Heart right ventricle (tissue), 16 donors: Measurements from ENCODE around the gene WDR73. TPM values are rescaled to one million over a fixed set of nuclear protein-coding genes. Genes with fewer than 3 reads are reported as not detected.

Experiments used
- ATAC-seq, 8 donors: fragments of 200-7000 bp; cut with Tn5 transposase; one replicate each; pipeline ENCODE4 v1.9.1; 2020; ENCODE audit warnings: mild to moderate bottlenecking in 8 of 8, moderate library complexity in 8 of 8, moderate number of reproducible peaks in 1 of 8
- DNase-seq, 2 donors: peaks; one replicate each; pipeline ENCODE4 v3.0.0-alpha.2; 2020
- H3K27ac ChIP-seq, 10 donors: fragments of 200-600 bp; sonication (generic) in 2 of 10; one replicate each; pipeline versions ENCODE4 v1.5.0 to v1.8.0; 2020 to 2022; ENCODE audit warnings: mild to moderate bottlenecking in 3 of 10
- H3K27me3 ChIP-seq, 7 donors: fragments of 200-600 bp; one replicate each; pipeline ENCODE4 v1.8.0; 2021 to 2022; ENCODE audit warnings: mild to moderate bottlenecking in 2 of 7
- H3K36me3 ChIP-seq, 9 donors: fragments of 200-600 bp; sonication (generic) in 1 of 9; one replicate each; pipeline versions ENCODE4 v1.5.0 to v1.8.0; 2020 to 2022; ENCODE audit warnings: mild to moderate bottlenecking in 2 of 9
- H3K4me1 ChIP-seq, 9 donors: fragments of 200-600 bp; sonication (generic) in 1 of 9; one replicate each; pipeline versions ENCODE4 v1.5.0 to v1.8.0; 2020 to 2022; ENCODE audit warnings: mild to moderate bottlenecking in 4 of 9
- H3K4me3 ChIP-seq, 10 donors: fragments of 200-600 bp; sonication (generic) in 2 of 10; one replicate each; pipeline versions ENCODE4 v1.5.0 to v1.8.0; 2020 to 2022; ENCODE audit warnings: mild to moderate bottlenecking in 7 of 10, moderate library complexity in 2 of 10
- H3K9me3 ChIP-seq, 11 donors: fragments of 200-600 bp in 10 of 11; sonication (generic) in 2 of 11; one replicate each; pipeline versions ENCODE4 v1.5.0 to v1.8.0; 2013 to 2022; ENCODE audit warnings: mild to moderate bottlenecking in 2 of 11, control low read depth in 1 of 11, moderate library complexity in 1 of 11
- WGBS, 2 donors: extraction: QIAGEN DNeasy Blood & Tissue Kit; methylation state at CpG; one replicate each; pipeline ENCODE4 v1.1.7; 2013; ENCODE audit warnings: inconsistent platforms in 1 of 2; 5-methylcytosine and 5-hydroxymethylcytosine counted together
- intact Hi-C, 10 donors: fragments of 100-400 bp; cut with DNase I; formaldehyde crosslinking; loops; one replicate each; pipeline versions ENCODE4 v1.11.1 to v1.14.2; 2022
- polyA plus RNA-seq, 2 donors: library from polyadenylated mRNA; stranded (reverse); fragments of 200-250 nt; gene quantifications; one replicate each; pipeline ENCODE4 v1.2.3, GENCODE V29; 2013
- total RNA-seq, 10 donors: library from RNA; stranded (reverse); fragmentation: NEBNext Ultra II Directional in 3 of 10; extraction: Animal tissue kit (Norgen Biotek cat#: 25700) in 3 of 10; gene quantifications; one replicate each; pipeline versions ENCODE4 v1.2.1 to v1.2.4, GENCODE V29; 2021 to 2023
- TF ChIP-seq, protein P1 (sequence below), 9 donors: fragments of 200-600 bp; sonication (generic) in 2 of 9; IDR thresholded peaks; one replicate each; pipeline versions ENCODE4 v1.5.0 to v1.8.0; 2021 to 2022; ENCODE audit warnings: antibody characterized with exemption in 9 of 9, mild to moderate bottlenecking in 5 of 9, moderate library complexity in 1 of 9
- donor health status: Arrhythmogenic right ventricular cardiomyopathy.
- donor health status: ischemic (EF 13 %, LVEDD 7.1; RV severe dilation, severe dysfunction).
- donor health status: healthy with polysubstance abuse.
- donor health status: DM: no; HTN: yes; CAD: no.
- donor health status: DM: no; HTN: no; CAD: no.
- donor health status: ischemic (EF 25% LVEDD 6.9; RV normal size, moderate dysfunction).
- donor health status: ischemic (EF 25% LVEDD 5.7; RV mildly dilated, moderate dysfunction).
- donor health status: healthy.
- donor health status: DM: yes; HTN: yes; CAD: no.
- donor health status: Ischemic cardiomyopathy.
- donor health status: ischemic (EF 35%, LVEDD 5.7; RV mildly dilated, moderate dysfunction).
- donor health status: nonischemic (EF 11% LVEDD 7.7; RV severe dilation, severe dysfunction).
- donor health status: DM: yes; HTN: yes; CAD: no.
- donor health status: PGD.
- donor health status: ischemic (EF 29% LVEDD 5.4; RV normal size, mild dysfunction).
- donor health status: nonischemic (EF 23%, LVEDD 6.1; RV moderate dilation, normal function).

WDR73 gene
- total and polyA plus RNA-seq, 12 donors, result 10.4 to 18.4 (median 14.7) TPM

DNA sequence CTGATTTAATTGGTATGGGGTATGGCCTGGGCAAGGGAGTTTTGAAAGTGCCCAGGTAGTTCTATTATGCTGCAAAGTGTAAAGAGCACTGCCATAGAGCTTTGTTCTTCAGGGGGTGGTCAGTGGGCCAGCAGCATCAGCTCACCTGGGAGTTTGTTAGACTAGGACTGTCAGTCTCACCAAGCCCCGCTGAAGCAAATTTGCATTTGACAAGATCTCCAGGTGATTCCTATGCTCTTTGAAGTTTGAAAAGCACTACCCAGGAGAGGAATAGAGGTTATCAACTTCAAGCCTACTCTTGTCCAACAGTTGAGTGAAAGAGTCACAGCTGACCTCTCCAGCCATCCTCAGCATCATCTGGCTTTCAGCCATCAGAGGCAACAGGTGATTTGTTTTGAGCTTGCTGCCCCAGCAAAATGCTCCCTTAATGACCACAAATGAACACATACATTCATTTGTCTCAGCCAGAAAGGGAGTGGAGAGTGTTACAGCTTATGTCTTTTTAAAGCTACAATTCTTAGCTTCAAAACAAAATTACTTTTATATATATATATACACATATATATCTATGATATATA is 45.3 kb downstream of the WDR73 start:
- no peak for DNase-seq
- Histone ChIP-seq H3K4me1 (peaks cover 0 to 14% (median 10%) of the 10 kb centered on the region in 9 donors), H3K4me3 (no peak overlapping the region), H3K9me3 (no peaks in the 10 kb centered on the region), H3K27me3 (no peaks in the 10 kb centered on the region), H3K27ac (no peak overlapping the region), H3K36me3 (peaks cover 0 to 48% (median 0%) of the 10 kb centered on the region in 9 donors)
- TF ChIP-seq, protein P1, sequence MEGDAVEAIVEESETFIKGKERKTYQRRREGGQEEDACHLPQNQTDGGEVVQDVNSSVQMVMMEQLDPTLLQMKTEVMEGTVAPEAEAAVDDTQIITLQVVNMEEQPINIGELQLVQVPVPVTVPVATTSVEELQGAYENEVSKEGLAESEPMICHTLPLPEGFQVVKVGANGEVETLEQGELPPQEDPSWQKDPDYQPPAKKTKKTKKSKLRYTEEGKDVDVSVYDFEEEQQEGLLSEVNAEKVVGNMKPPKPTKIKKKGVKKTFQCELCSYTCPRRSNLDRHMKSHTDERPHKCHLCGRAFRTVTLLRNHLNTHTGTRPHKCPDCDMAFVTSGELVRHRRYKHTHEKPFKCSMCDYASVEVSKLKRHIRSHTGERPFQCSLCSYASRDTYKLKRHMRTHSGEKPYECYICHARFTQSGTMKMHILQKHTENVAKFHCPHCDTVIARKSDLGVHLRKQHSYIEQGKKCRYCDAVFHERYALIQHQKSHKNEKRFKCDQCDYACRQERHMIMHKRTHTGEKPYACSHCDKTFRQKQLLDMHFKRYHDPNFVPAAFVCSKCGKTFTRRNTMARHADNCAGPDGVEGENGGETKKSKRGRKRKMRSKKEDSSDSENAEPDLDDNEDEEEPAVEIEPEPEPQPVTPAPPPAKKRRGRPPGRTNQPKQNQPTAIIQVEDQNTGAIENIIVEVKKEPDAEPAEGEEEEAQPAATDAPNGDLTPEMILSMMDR (IDR thresholded peaks at IDR 0.05), result no peak
- intact Hi-C loops, result loop anchor here in 1 of 10 donors (5.0 kb wide), 1 partner anchor 34 kb away; no protein-coding TSS in a partner anchor
- no peak for ATAC-seq
- 64 to 72% methylated on average over 1 of the region's 1 CpG for WGBS, 2 donors

DNA sequence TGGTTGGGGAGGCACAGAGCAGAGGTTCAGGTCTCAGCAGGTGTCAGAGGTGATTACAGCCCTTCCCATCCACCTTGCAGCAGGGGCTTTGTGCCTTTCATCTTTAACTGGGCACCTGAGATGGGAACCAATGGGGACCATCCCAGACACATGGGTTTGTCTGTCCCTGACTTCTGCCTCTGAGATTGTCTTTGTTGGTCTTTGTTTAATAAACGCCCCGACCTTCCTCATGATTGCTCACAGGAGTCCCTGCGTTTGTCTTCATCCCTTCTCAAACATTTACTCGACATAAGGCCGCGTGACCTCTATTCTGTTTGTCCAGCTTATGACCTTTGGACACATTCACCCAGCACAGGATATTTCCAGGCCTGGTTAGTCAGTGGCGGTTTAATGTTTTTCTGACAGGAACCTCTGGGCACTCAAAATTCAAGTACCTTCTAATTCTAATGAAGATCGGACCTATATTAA is 47.4 kb downstream of the WDR73 start:
- no peak for DNase-seq
- Histone ChIP-seq H3K36me3 (peaks cover 0 to 53% (median 0%) of the 10 kb centered on the region in 9 donors), H3K4me3 (no peak overlapping the region), H3K4me1 (peaks cover 0 to 22% (median 14%) of the 10 kb centered on the region in 9 donors), H3K9me3 (no peaks in the 10 kb centered on the region), H3K27ac (no peak overlapping the region), H3K27me3 (no peaks in the 10 kb centered on the region)
- TF ChIP-seq, protein P1 (IDR thresholded peaks at IDR 0.05), result no peak
- ATAC-seq, result no peak
- WGBS, 2 donors, result 87% methylated on average over 8 of the region's 8 CpGs
- intact Hi-C loops, result loop anchor here in 1 of 10 donors (5.0 kb wide), 1 partner anchor 36 kb away; no protein-coding TSS in a partner anchor

DNA sequence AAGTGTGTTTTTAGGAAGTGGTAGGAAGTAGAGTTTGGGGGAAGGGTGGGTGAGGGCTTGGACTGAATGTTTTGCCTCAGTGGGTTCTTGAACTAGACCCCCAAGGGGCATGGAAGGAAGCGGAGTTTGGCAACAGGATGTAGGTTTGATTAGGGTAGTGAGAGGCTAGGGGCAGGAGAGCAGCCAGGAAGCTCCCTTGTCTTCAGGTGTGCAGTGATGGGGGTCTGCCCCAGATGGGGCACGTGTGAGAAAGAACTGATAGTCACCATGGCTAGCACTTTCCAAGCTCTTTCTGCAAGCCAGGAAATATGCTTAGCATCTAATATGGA is 48.6 kb downstream of the WDR73 start:
- ATAC-seq (no peak), DNase-seq (no peak)
- H3K9me3 ChIP-seq, result no peaks in the 10 kb centered on the region
- no peak overlapping the region for H3K4me3 ChIP-seq
- H3K27me3 ChIP-seq, result no peaks in the 10 kb centered on the region
- intact Hi-C loops, result loop anchor here in 1 of 10 donors (5.0 kb wide), 1 partner anchor 37 kb away; no protein-coding TSS in a partner anchor
- peak overlapping the region in 1 of 10 donors; percentile 12 for H3K27ac ChIP-seq
- WGBS, 2 donors, result 53 to 56% methylated on average over 2 of the region's 2 CpGs
- TF ChIP-seq, protein P1 (IDR thresholded peaks at IDR 0.05), result no peak
- peaks cover 0 to 28% (median 18%) of the 10 kb centered on the region in 9 donors for H3K4me1 ChIP-seq
- H3K36me3 ChIP-seq, result peaks cover 0 to 53% (median 0%) of the 10 kb centered on the region in 9 donors

DNA sequence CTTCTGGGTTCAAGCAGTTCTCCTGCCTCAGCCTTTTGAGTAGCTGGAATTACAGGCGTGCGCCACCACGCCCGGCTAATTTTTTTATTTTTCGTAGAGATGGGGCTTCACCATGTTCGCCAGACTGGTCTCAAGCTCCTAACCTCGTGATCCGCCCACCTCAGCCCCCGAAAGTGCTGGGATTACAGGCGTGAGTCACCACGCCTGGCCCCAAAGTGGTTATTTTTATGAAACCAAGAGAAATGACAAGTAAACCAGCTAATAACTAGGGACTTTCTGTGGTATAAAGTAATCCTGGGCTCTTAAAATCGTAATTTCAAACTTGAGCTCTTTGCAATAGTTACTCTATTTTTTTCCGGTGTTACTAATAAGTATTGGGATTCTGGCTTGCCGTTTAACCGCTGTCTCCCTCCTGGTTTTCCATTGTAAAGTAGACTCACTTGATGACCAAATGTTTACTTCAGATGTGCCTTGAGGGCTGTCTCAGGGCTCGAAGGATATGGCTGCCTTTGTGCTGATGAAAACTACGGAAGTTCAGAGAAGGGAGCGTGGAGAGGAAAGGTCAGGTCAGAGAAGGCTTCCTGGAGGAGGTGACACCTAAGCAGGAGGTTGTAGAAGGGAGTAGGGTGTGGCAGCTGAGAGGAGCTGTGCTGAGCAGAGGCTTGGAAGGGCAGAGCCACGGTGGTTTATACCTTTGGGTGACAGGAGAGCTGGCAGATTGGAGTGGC is 49.1 kb downstream of the WDR73 start:
- Histone ChIP-seq H3K27me3 (no peaks in the 10 kb centered on the region), H3K4me1 (peaks cover 0 to 29% (median 20%) of the 10 kb centered on the region in 9 donors), H3K4me3 (no peak overlapping the region), H3K27ac (peak overlapping the region in 1 of 10 donors; percentile 12), H3K36me3 (peaks cover 0 to 53% (median 0%) of the 10 kb centered on the region in 9 donors), H3K9me3 (no peaks in the 10 kb centered on the region)
- DNase-seq, result no peak
- TF ChIP-seq, protein P1 (IDR thresholded peaks at IDR 0.05), result no peak
- intact Hi-C loops, result loop anchor here in 3 of 10 donors (5.0 kb wide), 4 partner anchors 32 to 142 kb away; partner anchors contain the start of genes WDR73 (in 2 of the 3) and ZNF592 (in 1 of the 3)
- WGBS, 2 donors, result 87% methylated on average over 19 of the region's 19 CpGs
- no peak for ATAC-seq
